Activated CD8-positive, alpha-beta memory T cell treated with anti-CD3 and anti-CD28 coated beads, Interleukin-2, amount 50 U/mL, for 24 hours (primary cell): ENCODE measurements around the gene RNLS.

Source experiments
- DNase-seq: peaks from one replicate; pipeline ENCODE4 v3.0.0-alpha.2; 2020; ENCODE audit errors: extremely low read depth

Gene RNLS

DNA sequence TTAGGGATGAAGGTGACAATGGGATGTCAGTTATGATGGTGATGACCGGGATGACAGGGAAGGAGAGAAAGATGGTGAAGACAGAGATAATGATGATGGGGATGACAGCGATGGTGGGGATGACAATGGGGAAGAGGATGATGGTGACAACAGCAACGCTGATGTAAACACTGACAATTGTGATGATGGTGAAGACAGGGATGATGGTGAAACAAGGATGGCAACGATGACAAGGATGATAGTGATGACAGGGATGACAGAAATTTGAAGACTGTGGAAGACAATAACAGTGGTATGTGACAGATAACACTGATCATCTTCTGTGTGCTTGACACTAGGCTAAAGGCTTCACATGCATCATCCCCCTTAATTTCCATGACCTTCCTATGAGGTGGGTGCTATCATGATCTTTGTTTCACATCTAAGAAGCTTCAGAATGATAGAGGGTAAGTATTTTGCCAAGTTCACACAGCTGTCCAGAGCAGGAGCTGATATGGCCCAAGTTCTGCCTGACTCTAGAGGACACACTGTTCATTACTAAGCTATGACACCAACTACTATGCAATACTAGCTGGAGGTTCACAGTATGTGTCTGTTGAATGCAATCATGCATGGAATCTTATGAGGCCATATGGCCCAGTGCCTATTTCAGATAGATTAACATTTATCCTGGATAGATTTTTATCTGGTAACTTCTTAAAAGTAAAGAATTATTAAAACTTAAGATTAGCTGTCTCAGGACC, 105.6 kb downstream of the RNLS start:
- DNase-seq, result no peak

DNA sequence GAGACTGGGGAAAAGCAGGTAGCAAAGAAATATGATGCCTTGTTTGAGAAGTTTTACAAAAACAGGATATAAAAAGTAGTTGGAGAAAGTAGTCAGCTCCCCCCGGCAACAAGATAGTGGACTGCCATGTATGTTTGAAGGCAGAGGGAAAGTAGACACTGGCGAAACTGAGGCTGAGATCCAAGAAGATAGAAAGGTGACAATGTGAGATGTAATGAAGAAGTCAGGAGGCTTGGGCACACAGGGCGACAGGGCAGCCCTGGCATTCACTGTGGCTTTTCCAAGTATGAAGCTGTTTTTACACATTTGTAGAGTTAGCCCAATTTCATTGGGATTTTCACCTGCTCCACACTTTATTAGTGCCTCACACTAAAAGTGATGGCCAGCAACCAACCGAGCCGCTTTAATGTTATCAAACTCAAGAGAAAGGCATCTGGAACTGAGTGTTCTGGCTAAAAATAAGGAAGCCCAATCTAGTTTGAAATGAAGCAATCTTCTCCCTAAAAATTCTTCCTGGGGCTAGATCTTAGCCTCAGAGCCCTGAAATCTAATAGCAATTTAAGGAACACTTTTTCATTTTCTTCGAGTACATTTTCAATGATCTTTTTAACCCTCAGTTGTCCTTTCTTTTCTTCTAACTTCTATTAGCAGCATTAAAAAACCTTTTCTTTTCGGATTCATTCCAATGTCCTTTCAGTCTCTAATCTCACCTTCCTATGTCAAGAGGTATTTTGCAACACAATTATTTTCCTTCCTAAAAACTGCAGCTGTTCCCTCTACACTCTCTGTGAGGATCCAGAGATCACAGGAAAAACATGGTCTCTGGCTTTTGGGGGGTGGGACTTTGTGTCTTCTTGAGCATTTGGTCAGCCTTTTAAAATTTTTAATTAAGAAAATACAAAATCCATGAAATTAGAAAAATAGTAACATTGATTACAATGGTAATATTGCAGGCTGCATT, 108.0 kb downstream of the RNLS start:
- no peak for DNase-seq

DNA sequence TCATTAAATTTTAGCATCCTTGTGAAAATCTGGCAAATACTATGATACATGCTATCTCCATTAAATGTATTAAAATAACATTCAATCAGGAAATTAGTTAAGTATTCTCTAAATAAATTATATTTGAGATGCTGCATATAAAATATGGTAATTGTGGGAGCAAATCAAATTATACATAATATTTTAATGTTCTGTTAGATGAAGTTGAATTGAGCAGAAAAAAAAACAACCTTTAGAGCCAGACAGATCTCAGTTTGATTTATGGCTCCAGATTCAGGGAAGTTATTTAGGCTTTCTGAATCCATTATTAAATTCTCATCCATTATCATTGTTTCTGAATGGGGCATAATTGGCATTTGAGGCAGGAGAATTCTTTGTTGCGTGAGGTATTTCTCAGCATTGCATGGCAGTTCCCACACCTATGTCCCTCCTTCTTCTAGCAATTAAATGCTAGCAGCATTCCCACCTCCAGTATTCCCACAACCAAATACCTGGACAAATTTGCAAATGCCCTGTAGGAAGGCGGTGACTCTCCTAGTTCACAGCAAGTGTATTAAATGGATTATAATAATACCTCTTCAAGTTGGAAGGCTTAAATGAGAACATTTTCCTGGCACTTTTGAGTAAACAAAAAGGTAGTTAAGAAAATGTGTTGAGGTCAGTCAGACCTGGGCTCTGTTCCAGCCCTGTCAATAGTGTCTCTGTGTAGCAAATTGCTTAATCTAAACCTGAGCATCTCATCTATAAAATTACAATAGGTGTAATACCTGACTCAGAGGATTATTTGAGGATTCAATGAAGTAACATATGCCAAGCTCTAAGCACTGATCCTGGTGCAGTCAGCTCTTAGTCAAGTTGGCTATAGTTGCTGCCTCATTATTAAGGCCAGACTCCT, 108.9 kb downstream of the RNLS start:
- DNase-seq, result no peak

DNA sequence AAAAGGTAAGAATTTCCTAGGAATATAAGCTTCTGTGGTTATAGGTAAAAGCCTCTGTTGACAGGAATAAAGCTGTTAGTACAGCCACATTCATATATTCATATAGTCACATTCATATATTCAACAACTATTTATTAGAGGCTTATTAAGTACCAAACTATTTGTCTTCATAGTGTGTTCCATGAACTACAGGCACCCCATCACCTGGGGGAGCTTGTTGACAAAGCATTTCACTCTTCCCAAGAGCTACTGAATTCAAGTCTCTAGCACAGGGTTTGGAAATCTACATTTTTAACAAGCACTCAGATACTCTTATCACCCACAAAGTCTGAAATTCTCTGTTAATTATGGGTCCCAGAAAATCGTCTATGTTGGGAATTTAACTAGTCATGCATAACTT, 110.6 kb downstream of the RNLS start:
- no peak for DNase-seq

DNA sequence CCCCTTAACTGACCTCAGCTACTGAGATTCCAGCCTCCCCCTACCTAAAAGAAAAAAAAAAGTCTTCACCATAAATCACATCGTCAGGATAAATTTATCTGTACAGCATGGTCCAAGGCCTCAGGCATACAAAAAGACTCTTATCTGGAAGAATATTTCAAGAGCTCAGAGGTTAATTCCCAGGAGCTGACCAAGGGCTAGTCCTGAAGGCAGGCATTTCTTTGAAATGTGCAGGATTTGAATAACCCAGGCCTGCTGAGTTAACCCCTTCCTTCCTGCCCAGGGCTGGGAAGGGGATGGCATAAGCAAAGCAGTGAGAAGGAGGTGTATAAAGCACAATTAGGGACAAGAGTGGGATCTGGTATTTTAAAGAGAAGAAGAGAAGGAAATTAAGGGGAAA, 111.2 kb downstream of the RNLS start:
- DNase-seq, result no peak

DNA sequence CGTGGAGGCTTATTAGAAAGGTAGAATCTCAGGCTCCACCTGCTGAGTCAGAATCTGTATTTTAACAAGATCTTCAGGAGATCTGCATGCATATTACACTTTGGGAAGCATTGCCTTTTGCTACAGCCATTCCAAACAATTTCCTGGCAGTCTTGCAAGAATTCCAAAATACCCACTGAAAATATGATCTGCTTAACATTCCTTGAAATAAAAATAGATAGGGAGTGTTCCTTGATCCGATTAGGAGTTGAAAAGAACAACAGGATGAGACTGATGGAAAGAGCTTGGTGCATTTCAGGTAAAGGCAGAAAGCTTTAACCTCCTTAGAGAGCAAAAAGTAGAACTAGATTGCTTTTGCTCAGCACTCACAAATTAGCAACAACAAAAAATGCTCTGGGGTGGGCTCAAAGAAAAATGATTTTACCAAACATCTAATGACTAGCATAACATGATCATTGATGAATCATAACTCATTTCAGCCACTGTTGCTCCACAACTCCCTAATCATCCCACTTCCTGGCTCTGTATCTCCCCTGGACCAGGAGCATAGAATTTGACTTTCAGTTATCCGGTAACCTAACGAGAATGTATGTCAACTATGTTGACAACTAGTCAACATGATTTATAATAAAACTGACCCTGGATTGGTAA, 115.2 kb downstream of the RNLS start:
- DNase-seq, result no peak

DNA sequence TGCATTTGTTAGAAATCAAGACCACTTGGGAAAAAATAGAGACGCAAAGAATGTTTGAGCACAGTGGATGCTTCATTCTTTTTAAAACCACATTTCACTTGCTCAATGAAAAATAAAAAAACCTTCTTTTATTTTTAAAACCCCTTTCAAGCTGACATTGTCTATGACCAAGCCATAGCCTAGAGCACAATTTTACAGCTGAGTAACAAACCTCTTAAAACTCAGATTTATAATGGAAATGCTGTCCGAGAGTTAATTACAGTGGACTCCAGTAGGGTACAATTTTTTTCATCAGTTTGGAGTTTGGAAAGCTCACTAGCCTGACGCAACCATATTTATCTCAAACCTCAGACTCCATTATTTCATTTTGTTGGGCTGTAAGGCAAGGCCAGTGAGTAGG, 116.3 kb downstream of the RNLS start:
- DNase-seq, result no peak

DNA sequence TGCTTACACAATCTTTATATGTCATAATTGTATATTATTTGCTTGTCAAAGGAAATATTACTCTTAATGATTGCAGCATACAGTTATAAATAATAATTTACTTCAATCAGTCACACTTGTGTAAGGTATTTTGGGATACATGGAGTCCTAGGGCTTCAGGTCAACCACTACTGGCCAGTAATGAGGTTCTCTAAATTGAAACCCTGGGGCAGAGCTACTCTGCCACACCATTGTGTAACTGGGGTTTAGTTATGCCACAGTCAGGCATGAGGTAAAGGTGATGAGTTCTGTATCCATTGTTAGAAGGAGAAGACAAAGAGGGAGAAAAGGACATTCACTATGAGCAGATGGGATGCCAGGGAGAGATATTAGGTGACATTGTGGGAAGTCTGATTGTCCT, 117.4 kb downstream of the RNLS start:
- DNase-seq, result no peak

DNA sequence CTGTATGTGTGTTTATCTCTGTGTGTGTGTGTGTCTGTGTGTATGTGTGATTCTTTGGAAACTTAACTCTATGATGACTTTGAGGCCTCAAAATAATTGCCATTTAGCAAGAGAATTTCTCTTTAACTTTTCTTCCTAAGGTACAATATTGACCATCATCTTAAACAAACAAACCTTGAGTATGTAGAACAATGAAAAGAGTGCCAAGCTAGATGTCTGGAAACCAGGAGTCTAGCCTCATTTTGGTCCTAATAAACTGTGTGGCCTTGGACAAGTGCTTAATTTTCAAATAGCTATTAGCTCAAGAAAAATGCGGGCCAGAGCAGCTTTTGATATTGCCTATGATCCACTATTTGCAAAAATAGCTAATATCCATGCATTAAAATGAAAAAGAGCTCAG, 119.3 kb downstream of the RNLS start:
- no peak for DNase-seq

DNA sequence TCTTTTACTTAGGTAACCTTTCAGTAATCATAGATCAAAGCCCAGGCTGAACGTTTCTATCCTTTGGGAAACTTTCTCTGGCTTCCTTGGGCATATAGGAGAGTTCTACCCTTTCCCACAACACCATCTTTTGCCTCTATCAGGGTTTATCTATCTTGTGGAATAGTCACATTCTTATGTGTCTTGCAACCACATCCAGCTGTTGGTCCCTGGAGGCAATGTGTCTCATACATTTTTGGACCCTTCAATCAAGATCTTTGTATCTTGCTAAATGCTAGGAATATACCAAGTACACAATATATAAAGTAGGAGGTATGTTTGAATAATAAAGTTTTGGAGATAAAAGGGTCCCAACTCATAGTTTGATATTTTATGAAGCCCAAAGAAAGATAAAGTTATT, 121.7 kb downstream of the RNLS start:
- no peak for DNase-seq

DNA sequence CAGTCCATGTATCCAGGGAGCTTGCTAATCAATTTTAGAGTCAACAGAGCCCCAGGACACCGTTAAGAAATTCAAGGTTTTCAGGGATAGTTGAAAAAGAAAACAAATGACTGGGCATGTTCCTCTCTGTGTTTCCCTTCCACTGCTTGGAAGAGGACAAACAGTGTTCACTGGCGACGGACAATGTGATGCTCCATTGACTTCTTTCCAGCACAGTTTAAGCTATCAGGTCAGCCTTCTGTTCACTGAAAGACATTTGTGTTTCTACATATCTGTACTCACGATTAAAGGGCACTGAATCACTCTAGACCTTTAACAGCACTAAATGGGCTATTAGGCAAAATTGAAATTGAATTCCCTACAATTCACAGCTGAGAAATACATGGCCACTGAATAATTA, 123.6 kb downstream of the RNLS start:
- DNase-seq, result no peak

DNA sequence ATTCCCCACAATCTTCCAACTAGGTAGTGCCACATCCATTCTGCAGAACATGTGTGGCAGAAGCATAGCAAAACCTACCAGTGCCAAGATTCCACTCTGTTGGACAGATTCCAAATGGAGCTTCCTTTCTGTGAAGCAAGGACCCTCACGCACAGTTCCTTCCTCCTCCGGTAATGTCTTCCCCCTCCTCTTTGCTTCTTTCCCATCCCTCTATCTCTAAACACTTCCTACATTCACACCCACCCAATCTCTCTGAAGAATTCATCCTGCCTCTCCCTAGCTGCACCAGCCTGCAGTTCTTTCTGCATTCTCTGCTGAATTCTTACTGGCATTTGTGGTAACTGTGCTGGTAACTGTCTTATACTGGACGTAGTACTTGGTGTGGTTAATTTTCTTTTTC, 124.9 kb downstream of the RNLS start:
- no peak for DNase-seq

DNA sequence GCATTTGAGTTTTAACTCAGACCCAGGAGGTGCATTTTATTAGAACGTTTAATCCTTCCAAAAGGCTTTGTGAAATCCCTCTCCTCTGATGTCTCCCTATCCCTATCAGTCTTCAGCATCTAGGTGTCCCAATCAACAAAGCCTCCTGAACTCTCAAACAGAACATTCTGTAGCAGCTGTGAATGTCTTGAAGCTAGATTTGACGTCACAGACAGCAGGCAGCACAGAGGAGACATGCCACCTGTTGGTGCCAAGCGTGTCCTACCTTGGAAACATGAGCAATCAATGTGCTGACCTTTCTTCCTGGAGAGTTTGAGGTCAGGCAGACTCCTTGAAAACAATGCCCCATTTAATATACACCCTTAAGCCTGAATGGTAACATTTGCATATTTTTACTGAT, 125.5 kb downstream of the RNLS start:
- DNase-seq, result no peak

DNA sequence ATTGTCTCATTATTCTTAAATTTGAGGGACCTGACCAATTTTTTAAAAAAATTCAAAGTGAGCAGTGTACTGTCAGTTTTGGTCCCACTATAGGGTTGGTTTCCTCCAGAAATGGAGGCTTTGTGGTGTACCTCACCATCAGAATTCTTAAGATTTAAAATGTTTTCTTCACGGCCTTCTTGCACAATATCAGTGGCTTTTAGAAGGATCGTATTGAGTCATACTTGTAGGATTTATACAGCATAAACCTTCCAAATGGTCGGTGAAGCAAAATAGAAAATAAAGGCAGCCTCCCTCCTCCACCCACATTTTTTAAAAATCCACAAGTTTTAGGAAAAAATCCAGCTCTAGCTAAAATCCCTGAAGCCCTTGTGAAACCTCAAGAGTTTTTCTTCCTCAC, 126.4 kb downstream of the RNLS start:
- DNase-seq, result no peak

DNA sequence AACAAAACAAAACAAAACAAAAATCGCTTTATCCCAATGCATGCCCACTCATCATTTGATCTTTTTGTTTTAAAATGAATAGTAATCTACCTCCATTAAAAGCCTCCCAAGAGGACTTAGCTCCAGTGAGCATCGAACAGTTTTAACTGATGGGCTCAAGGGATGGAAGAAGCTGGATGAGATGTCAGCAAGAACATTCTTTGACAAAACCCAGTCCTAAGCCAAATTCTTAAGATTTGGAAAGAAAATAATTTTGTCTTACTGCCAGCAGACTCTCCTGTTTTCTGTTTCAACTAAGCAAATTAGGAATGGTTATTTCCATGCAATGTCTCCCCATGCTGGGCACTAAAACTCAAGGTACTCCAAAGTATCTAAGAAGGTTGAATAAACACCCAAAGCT, 127.3 kb downstream of the RNLS start:
- no peak for DNase-seq

DNA sequence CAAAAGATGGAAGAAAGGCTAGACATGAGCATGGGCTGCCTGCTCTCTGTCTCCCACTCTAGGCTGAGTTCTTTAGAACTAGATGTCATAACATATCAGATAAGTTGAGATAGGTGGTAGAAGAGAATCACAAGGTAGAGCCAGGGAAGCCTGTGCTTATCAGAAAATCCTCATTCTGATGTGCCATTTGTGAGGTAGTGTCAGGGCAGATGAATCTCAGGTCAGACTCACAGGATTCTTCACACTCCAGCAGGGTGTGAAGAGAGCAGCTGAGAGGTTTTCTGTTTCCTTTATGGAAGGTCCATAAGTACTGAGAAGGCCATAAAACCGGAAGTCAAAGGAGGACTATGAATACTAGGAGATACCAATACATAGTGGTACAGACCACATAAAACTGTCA, 132.9 kb downstream of the RNLS start:
- no peak for DNase-seq

DNA sequence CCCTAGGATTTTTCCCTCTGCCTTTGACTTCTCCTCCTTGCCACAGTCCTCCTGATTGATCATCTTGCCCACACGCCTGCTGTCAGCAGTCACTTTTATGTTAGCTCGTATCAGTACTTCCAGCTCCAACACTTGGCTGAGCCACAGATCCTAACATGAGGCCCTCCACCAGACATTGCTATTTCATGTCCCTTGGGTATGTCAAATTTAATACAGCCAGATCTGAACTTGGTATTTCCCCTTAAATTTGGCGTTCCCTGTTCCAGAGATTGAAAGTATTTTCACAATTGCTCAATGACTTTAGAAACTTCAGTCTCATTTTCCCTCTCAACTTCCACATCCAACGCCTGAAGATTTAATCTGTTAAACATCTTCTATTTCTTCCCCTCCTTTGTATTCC, 140.4 kb downstream of the RNLS start:
- DNase-seq, result no peak

DNA sequence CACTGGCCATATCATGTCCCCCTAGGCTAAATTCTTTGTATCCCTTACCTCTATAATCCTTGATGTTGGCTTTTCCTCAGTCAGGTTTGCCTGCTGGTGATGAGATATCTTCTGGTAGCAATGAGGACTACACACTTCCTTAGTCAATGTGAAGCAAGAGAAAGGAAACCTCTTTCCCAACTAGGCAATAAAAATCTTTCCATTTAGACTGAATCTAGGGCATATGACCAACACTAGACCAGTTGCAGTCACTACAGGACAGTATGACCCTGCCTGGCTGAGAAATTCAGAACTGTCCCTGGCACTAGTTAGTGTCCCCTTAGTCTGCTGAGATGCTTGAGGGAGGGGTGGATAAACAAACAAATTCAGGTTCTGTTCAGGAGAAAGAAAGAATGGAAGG, 142.6 kb downstream of the RNLS start:
- DNase-seq, result no peak

DNA sequence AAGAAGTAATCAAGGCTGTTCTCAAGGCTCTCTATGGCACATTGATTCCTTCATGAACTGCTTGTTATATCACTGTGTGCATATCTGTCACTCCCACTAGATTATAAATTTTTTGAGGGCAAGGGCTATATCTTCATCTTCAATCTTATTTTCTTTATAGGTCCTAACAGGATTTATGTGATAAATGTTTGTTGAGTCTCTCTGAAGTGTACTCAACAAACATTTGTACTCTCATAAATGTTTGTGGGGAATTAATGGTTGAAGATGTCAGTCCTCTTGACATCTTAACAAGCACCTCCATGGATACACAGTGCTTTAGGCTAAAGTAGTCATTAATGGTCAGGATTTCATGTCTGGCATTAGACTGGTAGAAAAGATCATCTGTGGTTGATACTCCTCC, 143.2 kb downstream of the RNLS start:
- no peak for DNase-seq

DNA sequence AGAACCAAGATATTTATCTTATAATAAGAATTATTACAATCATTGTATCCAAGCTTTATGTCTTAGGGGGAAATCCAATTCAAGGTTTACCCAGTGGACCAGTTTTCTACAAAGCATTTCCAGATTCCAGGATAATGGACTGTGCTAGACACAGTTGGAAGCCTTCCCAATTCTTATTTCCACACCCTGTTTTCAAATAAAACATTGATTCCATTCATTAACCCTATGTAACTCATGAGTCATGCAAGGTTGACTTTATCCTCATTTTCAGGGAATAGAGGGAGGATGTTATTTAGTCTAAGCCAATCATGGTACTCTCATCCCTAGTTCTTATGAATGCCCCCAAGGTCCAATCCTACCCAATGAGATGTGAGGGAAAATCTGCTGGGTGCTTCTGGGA, 145.7 kb downstream of the RNLS start:
- DNase-seq, result no peak

DNA sequence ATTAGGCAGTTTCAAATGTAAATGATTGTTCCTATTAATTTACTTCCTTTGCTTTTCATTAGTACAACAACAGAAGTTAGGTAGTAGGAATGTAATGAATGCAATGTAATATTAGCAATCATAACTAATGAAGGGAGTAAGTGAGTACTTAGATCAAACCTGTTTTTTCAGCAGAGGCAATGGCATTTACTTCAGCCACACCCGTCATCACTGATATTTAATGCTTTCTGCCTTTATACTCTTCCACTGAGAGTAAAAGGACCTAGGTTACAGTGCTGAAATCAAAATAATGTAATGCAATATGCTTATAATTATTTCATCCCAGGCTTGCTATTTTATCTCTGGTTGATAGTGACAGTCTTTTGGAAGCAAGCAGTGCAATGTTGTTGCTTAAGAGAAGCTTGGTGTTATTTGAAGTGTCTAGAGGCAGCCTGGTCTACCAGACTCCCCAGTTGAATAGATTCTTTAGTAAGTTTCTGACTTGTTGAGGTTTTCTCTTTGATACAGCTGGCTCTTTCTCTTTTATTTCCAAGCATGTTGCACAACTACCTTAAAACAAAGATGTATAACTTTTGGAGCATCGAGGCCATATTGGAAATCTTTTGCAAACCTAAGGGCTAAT, 149.4 kb downstream of the RNLS start:
- no peak for DNase-seq
